Prostate gland (tissue), 2 donors: ENCODE results near the gene SCN4A. TPM values are rescaled to one million over a fixed set of nuclear protein-coding genes. Genes with fewer than 3 reads are reported as not detected.
"Not testable (repeated sequence)": the region's sequence is repeated elsewhere in the genome, so short reads cannot be mapped to it uniquely, and the experiment has no call there.

ENCODE experiments used
- DNase-seq: peaks from one replicate; pipeline ENCODE4 v3.0.0-alpha.2; 2019; ENCODE audit warnings: low spot score
- H3K27ac ChIP-seq, 2 donors: fragments of 200-600 bp; sonication (generic); 2 replicates each; pipeline ENCODE4 v1.5.1; 2017 to 2019
- H3K27me3 ChIP-seq: fragments of 200-600 bp; sonication (generic); replicated peaks from 2 replicates; pipeline ENCODE4 v1.5.1; 2019; ENCODE audit not compliant: insufficient read depth
- H3K36me3 ChIP-seq, 2 donors: fragments of 200-600 bp; sonication (generic); 1 replicate in 1 of 2; 2 replicates in 1 of 2; pipeline versions ENCODE4 v1.5.1 to v1.8.1; 2017 to 2019
- H3K4me1 ChIP-seq: fragments of 200-600 bp; sonication (generic); replicated peaks from 2 replicates; pipeline ENCODE4 v1.5.1; 2019
- H3K4me3 ChIP-seq, 2 donors: fragments of 200-600 bp; sonication (generic); 2 replicates each; pipeline ENCODE4 v1.5.1; 2017 to 2019
- H3K9me3 ChIP-seq: fragments of 200-600 bp; sonication (generic); 2 replicates; pipeline ENCODE4 v1.5.1; 2017
- CTCF ChIP-seq, 4 experiments: fragments of 200-600 bp in 2 of 4; fragments of 450-650 bp in 2 of 4; sonication (generic) in 2 of 4; IDR thresholded peaks; 1 replicate in 3 of 4; 2 replicates in 1 of 4; pipeline ENCODE4 v1.5.1; 2016 to 2019; ENCODE audit warnings: antibody characterized with exemption in 4 of 4, mild to moderate bottlenecking in 2 of 4, moderate library complexity in 2 of 4
- POLR2A ChIP-seq: fragments of 450-650 bp; IDR thresholded peaks from one replicate; pipeline ENCODE4 v1.6.1; 2016; ENCODE audit warnings: antibody characterized with exemption, mild to moderate bottlenecking
- POLR2AphosphoS5 ChIP-seq: sonication (generic); formaldehyde crosslinking; IDR thresholded peaks from one replicate; pipeline ENCODE4 v1.6.1; 2017; ENCODE audit warnings: antibody characterized with exemption
- WGBS: methylation state at CpG from one replicate; pipeline ENCODE4 v1.1.5; 2018; 5-methylcytosine and 5-hydroxymethylcytosine counted together
- intact Hi-C: fragments of 100-400 bp; cut with DNase I; formaldehyde crosslinking; loops from one replicate; pipeline ENCODE4 v1.14.2; 2022
- total RNA-seq, 2 donors: library from RNA; depleted of rRNA; stranded (reverse); fragments of >200 nt; gene quantifications; one replicate each; pipeline ENCODE4 v1.1.0, GENCODE V29; 2016

The SCN4A gene
- total RNA-seq, 2 donors from 2014 or later: 0.23 TPM

DNA sequence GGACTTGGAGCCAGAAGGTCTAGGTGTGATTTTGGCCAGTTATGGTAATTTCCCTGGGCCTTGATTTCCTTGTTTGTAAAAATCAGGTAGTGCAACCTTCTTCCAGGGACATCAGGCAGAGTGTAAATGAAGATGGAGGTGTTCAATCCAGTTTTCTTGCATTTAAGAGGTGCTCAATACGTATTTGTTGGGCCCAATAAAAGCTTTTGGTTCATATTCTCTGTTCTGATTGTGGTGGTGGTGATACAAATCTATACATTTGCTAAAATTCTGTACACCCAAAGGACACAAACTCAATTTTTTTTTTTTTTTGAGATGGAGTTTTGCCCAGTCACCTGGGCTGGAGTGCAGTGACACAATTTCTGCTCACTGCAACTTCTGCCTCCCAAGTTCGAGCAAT lies 46.6 kb downstream of the SCN4A start:
- H3K9me3 ChIP-seq: no peaks in the 10 kb centered on the region
- intact Hi-C loops: no loop called here
- H3K27me3 ChIP-seq: no peaks in the 10 kb centered on the region
- WGBS: 100% methylated on average over 2 of the region's 2 CpGs
- no peaks in the 10 kb centered on the region for H3K36me3 ChIP-seq
- DNase-seq: no peak
- H3K4me3 ChIP-seq: no peak overlapping the region
- no peak overlapping the region for H3K27ac ChIP-seq
- H3K4me1 ChIP-seq: no peaks in the 10 kb centered on the region
- TF ChIP-seq CTCF (IDR thresholded peaks at IDR 0.05) (no peak), POLR2A (no peak), POLR2AphosphoS5 (no peak)

GRCh38 chr17:63925615-63926014 lies 47.1 kb downstream of the SCN4A start:
- TF ChIP-seq CTCF (IDR thresholded peaks at IDR 0.05): no peak
- TF ChIP-seq POLR2AphosphoS5: no peak
- no peak for TF ChIP-seq POLR2A
- Histone ChIP-seq H3K4me1 (no peaks in the 10 kb centered on the region), H3K9me3 (no peaks in the 10 kb centered on the region), H3K27me3 (no peaks in the 10 kb centered on the region), H3K4me3 (no peak overlapping the region), H3K36me3 (no peaks in the 10 kb centered on the region), H3K27ac (no peak overlapping the region)
- DNase-seq: no peak
- intact Hi-C loops: no loop called here
- 82% methylated on average over 5 of the region's 5 CpGs for WGBS

- H3K36me3 ChIP-seq, intact Hi-C loops, H3K4me1 ChIP-seq, DNase-seq, H3K27me3 ChIP-seq, H3K4me3 ChIP-seq, H3K27ac ChIP-seq, H3K9me3 ChIP-seq: not testable (repeated sequence)
- WGBS: 76% methylated on average over 9 of the region's 9 CpGs
These were observed 50.3 kb downstream of the SCN4A start for GRCh38 chr17:63922402-63922801.

DNA sequence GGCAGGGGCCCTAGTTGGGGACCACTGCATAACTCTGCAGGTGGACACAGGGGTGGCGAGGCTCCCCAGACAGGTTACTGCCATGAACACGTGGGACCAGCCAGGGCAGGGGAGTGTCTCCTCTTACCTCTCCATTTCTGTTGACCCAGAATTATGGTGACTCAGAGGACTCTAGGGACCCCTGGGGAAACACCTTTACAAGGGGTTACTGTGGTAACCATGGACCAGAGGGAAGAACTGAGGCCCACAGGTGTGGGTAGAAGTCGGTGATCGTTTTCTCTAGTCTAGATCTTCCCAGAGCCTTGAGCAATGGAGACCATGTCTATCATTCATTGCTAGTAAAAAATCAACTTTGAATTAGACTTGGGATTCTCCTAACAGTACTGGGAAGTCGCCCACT lies 51.9 kb downstream of the SCN4A start:
- intact Hi-C loops, H3K4me3 ChIP-seq, DNase-seq, H3K27ac ChIP-seq, H3K4me1 ChIP-seq, H3K9me3 ChIP-seq, H3K27me3 ChIP-seq, H3K36me3 ChIP-seq: not testable (repeated sequence)
- 71% methylated on average over 5 of the region's 5 CpGs for WGBS

GRCh38 chr17:63920050-63920449 lies 52.7 kb downstream of the SCN4A start:
- intact Hi-C loops, H3K4me3 ChIP-seq, H3K9me3 ChIP-seq, H3K27ac ChIP-seq, DNase-seq, H3K36me3 ChIP-seq, H3K27me3 ChIP-seq, H3K4me1 ChIP-seq: not testable (repeated sequence)
- WGBS: 92% methylated on average over 6 of the region's 6 CpGs

DNA sequence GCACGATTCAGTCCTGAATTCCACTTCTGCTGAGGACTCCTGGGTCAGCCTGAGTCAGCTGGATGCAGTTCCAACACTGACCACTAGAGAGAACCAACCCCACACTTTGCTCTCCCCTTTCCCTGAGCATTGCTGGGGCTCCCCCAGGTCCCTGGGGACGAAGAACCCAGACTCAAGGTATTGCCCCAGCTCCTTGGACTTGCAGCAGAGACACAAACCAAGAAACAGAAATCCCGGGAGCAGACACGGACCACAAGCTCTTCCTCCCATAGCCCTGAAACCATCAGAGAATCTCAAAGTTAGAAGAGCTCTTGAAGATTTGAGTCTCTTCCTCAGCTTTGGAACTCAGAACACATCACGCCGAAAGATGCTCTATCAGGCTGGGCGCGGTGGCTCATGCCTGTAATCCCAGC lies 53.4 kb downstream of the SCN4A start:
- Histone ChIP-seq H3K4me3 (no peak overlapping the region), H3K36me3 (no peaks in the 10 kb centered on the region), H3K27me3 (no peaks in the 10 kb centered on the region), H3K27ac (no peak overlapping the region), H3K4me1 (no peaks in the 10 kb centered on the region), H3K9me3 (no peaks in the 10 kb centered on the region)
- DNase-seq: peak; percentile 16
- 43% methylated on average over 8 of the region's 8 CpGs for WGBS
- intact Hi-C loops: loop anchor here (5.0 to 10.0 kb wide), 2 partner anchors 108 to 365 kb away; no protein-coding TSS in a partner anchor
- TF ChIP-seq POLR2AphosphoS5 (no peak), CTCF (IDR thresholded peaks at IDR 0.05) (peak; percentile 76 to 90 (median 87))

DNA sequence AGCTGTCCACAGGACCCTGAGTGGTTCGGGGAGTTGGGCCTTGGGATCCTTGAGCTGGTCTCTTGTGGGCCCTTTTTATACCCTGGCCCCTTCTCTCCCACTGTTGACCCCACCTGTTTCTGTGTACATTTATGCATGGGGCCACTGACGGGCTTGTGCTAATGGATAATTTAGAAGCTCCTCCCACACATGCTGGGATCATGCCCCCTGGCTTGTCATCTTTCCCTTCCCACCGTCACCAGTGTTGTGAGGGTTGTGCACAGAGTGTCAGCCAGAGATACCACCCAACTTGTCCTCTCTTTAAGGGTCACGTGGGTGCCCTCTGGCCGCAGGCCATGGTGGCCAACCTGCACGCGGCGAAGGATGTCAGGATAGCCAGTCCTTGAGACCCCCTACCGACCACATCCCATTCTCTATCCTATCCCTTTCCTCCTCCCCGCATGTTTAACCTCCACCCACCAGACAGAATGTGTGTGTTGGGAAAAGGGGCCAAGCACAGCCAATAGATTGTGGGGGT lies 53.9 kb downstream of the SCN4A start, which contains the start of gene GH1:
Gene GH1 (minus strand): TSS at position 51 of the 517 bp plus-strand sequence. CDS start 63 bp downstream, outside the sequence.
- H3K9me3 ChIP-seq, H3K4me3 ChIP-seq, H3K4me1 ChIP-seq, DNase-seq, H3K36me3 ChIP-seq, H3K27ac ChIP-seq, H3K27me3 ChIP-seq: not testable (repeated sequence)
- intact Hi-C loops: loop anchor here (5.0 to 10.0 kb wide), 2 partner anchors 108 to 366 kb away; no protein-coding TSS in a partner anchor
- 52% methylated on average over 10 of the region's 10 CpGs for WGBS
